Body of pancreas (tissue), 4 donors: Measurements from ENCODE around the gene BRCC3. TPM values are rescaled to one million over a fixed set of nuclear protein-coding genes. Genes with fewer than 3 reads are reported as not detected.

Experiments used
- ATAC-seq: fragments of 150-250 bp; one replicate; pipeline ENCODE4 v1.9.1; 2016
- DNase-seq, 4 donors: peaks; one replicate each; pipeline ENCODE4 v3.0.0-alpha.2; 2019
- H3K27ac ChIP-seq, 4 donors: fragments of 200-600 bp; sonication (generic); 1 replicate in 3 of 4; 2 replicates in 1 of 4; pipeline versions ENCODE4 v1.5.1 to v1.6.1; 2016 to 2019; ENCODE audit warnings: mild to moderate bottlenecking in 1 of 4, mixed read lengths in 1 of 4, moderate library complexity in 1 of 4
- H3K27me3 ChIP-seq, 2 donors: fragments of 200-600 bp; sonication (generic); one replicate each; pipeline ENCODE4 v1.6.0; 2016; ENCODE audit warnings: mild to moderate bottlenecking in 1 of 2
- H3K36me3 ChIP-seq, 2 donors: fragments of 200-600 bp; sonication (generic); replicated peaks in 1 of 2; 2 replicates each; pipeline ENCODE4 v1.5.1; 2016; ENCODE audit warnings: low read depth in 2 of 2; ENCODE audit not compliant: insufficient read depth in 1 of 2
- H3K4me1 ChIP-seq: fragments of 200-600 bp; sonication (generic); one replicate; pipeline ENCODE4 v1.6.0; 2016
- H3K4me3 ChIP-seq, 2 donors: fragments of 200-600 bp; sonication (generic); 1 replicate in 1 of 2; 2 replicates in 1 of 2; pipeline ENCODE4 v1.5.1; 2016 to 2019
- H3K9me3 ChIP-seq, 3 donors: fragments of 200-600 bp; sonication (generic); 1 replicate in 2 of 3; 2 replicates in 1 of 3; pipeline ENCODE4 v1.5.1; 2016
- CTCF ChIP-seq, 7 experiments: fragments of 450-650 bp in 4 of 7; fragments of 200-600 bp in 3 of 7; sonication (generic) in 3 of 7; IDR thresholded peaks; one replicate each; pipeline ENCODE4 v1.5.1; 2016 to 2019; ENCODE audit warnings: antibody characterized with exemption in 7 of 7
- POLR2A ChIP-seq, 3 donors: fragments of 450-650 bp; IDR thresholded peaks; one replicate each; pipeline ENCODE4 v1.6.1; 2016; ENCODE audit warnings: antibody characterized with exemption in 3 of 3, mild to moderate bottlenecking in 2 of 3
- WGBS, 2 donors: methylation state at CpG; one replicate each; pipeline ENCODE4 v1.1.5; 2017; 5-methylcytosine and 5-hydroxymethylcytosine counted together
- intact Hi-C: fragments of 100-400 bp; cut with DNase I; formaldehyde crosslinking; loops from one replicate; pipeline ENCODE4 v1.15.1; 2023
- total RNA-seq, 2 donors: library from RNA; depleted of rRNA; stranded (reverse); fragments of >200 nt; gene quantifications; one replicate each; pipeline ENCODE4 v1.1.0, GENCODE V29; 2016

Gene BRCC3
- total RNA-seq, 2 donors from 2014 or later: 6.3 to 7.5 TPM

- Histone ChIP-seq H3K27ac (peak overlapping the region in 2 of 4 donors; percentile 6 to 50), H3K4me3 (no peak overlapping the region), H3K9me3 (no peaks in the 10 kb centered on the region), H3K4me1 (no peaks in the 10 kb centered on the region), H3K27me3 (no peaks in the 10 kb centered on the region), H3K36me3 (no peaks in the 10 kb centered on the region)
- ATAC-seq: no peak
- no peak for TF ChIP-seq CTCF (IDR thresholded peaks at IDR 0.05)
- no peak for TF ChIP-seq POLR2A (IDR thresholded peaks at IDR 0.05)
- intact Hi-C loops: no loop called here
- no peak for DNase-seq
- WGBS, 2 donors: 38 to 75% methylated on average over 1 to 5 of the region's 5 CpGs
Measured at GRCh38 chrX:155031657-155032056, 39.7 kb upstream of the BRCC3 start.

GRCh38 chrX:155035688-155036087 lies 35.6 kb upstream of the BRCC3 start:
- DNase-seq: no peak
- Histone ChIP-seq H3K27ac (no peak overlapping the region), H3K36me3 (no peaks in the 10 kb centered on the region), H3K27me3 (no peaks in the 10 kb centered on the region), H3K9me3 (no peaks in the 10 kb centered on the region), H3K4me1 (no peaks in the 10 kb centered on the region), H3K4me3 (no peak overlapping the region)
- WGBS, 2 donors: 91 to 92% methylated on average over 4 of the region's 4 CpGs
- intact Hi-C loops: no loop called here
- no peak for TF ChIP-seq CTCF (IDR thresholded peaks at IDR 0.05)
- no peak for ATAC-seq

- intact Hi-C loops: no loop called here
- Histone ChIP-seq H3K4me3 (no peak overlapping the region), H3K27me3 (no peaks in the 10 kb centered on the region), H3K36me3 (no peaks in the 10 kb centered on the region), H3K27ac (peak overlapping the region in 2 of 4 donors; percentile 40 to 58), H3K9me3 (no peaks in the 10 kb centered on the region), H3K4me1 (peaks cover 46% of the 10 kb centered on the region)
- TF ChIP-seq POLR2A (IDR thresholded peaks at IDR 0.05) (no peak), CTCF (IDR thresholded peaks at IDR 0.05) (no peak)
- DNase-seq: peak in 1 of 4 donors; percentile 16
- ATAC-seq: peak; percentile 66
- 49 to 50% methylated on average over 6 of the region's 6 CpGs for WGBS, 2 donors
Measured at GRCh38 chrX:155046129-155046810, 25.0 kb upstream of the BRCC3 start.

GRCh38 chrX:155046811-155047528 lies 24.3 kb upstream of the BRCC3 start:
- ATAC-seq (no peak), DNase-seq (no peak)
- Histone ChIP-seq H3K4me1 (peaks cover 47% of the 10 kb centered on the region), H3K27me3 (no peaks in the 10 kb centered on the region), H3K9me3 (no peaks in the 10 kb centered on the region), H3K27ac (peak overlapping the region in 3 of 4 donors; percentile 32 to 58 (median 40)), H3K36me3 (no peaks in the 10 kb centered on the region), H3K4me3 (no peak overlapping the region)
- intact Hi-C loops: no loop called here
- 52 to 53% methylated on average over 4 to 5 of the region's 5 CpGs for WGBS, 2 donors
- TF ChIP-seq CTCF (IDR thresholded peaks at IDR 0.05) (no peak), POLR2A (IDR thresholded peaks at IDR 0.05) (no peak)
